GM18951 (cell line): Measurements from ENCODE around the gene LMAN1L.
A peak's percentile ranks its signal among the peaks of the same experiment; 100 is the strongest.

ENCODE experiments used
- POLR2A ChIP-seq: IDR thresholded peaks from 4 replicates; pipeline ENCODE4 v1.6.1; 2011; ENCODE audit warnings: mild to moderate bottlenecking; ENCODE audit not compliant: insufficient read length, insufficient read depth; ENCODE audit errors: extremely low read depth
- in situ Hi-C: fragments of 300-500 bp; cut with MboI; formaldehyde crosslinking; loops from one replicate; pipeline ENCODE4 v1.12.0; 2022; ENCODE audit warnings: low sequenced_read_pairs, mixed read lengths, inconsistent platforms; ENCODE audit not compliant: unreplicated experiment

The LMAN1L gene

DNA sequence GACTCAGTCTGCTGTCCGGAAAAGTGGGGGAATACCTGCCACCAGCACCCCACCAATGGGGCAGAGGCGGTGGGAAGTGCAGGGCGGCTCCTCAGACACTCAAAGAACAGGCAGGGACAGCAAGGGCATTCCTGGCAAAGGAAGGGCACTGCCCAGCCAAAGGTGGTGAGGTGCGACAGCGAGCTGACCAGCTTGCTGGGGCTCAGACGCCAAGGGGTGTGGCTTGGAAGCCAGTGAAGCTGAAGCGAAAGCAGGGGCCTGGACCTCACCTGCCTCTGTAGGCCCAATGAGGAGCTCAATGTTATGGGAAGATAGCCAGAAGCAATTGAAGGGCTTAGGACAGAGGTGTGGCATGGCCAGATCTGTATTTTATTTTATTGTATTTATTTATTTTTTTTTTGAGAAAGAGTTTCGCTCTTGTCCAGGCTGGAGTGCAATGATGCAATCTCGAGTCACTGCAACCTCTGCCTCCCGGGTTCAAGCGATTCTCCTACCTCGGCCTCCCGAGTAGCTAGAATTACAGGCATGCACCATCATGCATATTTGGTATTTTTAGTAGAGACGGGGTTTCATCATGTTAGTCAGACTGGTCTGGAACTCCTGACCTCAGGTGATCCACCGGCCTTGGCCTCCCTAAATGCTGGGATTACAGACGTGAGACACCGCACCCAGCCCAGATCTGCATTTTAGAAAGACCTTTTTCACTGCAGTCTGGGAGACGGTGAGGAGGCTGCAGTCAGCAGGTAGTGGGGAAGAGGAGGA is 4.4 kb upstream of the LMAN1L start:
- TF ChIP-seq POLR2A: no peak
- in situ Hi-C loops: loop anchor here (5.0 kb wide), 1 partner anchor 36 kb away; no protein-coding TSS in a partner anchor

DNA sequence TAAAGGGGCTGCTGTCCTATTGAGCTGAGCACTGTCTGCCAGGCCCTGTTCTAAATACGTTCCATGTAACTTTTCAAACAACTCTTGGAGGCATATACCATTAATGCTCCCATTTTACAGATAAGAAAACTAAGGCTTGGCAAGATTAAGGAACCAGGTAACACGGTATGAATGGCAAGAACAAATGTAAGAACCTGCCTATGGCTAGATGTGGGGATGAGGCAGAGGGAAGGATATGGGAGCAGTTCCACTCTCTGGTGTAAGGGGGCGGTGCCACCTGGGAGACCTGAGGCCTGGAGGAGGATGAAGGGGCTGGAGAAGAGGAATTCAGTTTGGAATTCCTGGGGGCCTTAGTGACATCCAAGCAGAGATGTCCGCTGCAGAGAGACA is 3.8 kb upstream of the LMAN1L start:
- in situ Hi-C loops: loop anchor here (5.0 kb wide), 1 partner anchor 37 kb away; no protein-coding TSS in a partner anchor
- no peak for TF ChIP-seq POLR2A

DNA sequence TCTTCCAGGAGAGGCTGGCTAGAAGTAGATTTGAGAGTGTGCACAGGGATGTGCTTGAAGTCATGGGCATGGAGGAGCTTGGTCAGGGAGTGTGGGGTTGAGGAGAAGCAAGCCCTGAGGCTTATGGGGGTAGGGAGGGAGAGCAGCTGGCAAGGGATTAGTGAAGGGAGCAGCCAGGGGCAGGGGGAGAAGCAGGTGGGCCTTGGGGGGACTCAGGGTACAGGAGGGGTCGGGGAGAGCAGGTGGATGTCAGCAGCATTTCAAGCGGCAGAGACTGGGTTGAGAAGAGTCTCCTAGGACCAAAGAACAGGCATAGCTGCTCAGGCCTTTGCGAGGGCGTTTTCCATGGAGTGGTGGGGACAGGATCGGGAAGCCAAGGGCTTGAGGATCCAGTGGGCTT is 3.4 kb upstream of the LMAN1L start:
- TF ChIP-seq POLR2A: no peak
- in situ Hi-C loops: loop anchor here (5.0 kb wide), 1 partner anchor 37 kb away; no protein-coding TSS in a partner anchor

DNA sequence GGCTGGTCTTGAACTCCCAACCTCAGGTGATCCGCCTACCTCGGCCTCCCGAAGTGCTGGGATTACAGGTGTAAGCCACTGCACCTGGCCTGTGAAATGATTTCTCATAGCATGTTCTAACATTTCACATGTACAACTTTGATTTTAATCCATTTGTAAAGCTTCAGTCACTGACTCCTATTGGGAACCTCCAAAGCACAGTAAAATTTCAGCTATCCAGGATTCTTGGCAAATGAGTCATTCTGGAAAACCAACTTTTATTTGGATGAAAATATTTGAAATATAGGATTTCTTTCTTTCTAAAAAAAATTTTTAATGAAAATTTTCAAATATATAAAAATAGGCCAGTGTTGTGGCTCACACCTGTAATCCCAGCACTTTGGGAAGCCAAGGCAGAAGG is 2.7 kb upstream of the LMAN1L start:
- no peak for TF ChIP-seq POLR2A

DNA sequence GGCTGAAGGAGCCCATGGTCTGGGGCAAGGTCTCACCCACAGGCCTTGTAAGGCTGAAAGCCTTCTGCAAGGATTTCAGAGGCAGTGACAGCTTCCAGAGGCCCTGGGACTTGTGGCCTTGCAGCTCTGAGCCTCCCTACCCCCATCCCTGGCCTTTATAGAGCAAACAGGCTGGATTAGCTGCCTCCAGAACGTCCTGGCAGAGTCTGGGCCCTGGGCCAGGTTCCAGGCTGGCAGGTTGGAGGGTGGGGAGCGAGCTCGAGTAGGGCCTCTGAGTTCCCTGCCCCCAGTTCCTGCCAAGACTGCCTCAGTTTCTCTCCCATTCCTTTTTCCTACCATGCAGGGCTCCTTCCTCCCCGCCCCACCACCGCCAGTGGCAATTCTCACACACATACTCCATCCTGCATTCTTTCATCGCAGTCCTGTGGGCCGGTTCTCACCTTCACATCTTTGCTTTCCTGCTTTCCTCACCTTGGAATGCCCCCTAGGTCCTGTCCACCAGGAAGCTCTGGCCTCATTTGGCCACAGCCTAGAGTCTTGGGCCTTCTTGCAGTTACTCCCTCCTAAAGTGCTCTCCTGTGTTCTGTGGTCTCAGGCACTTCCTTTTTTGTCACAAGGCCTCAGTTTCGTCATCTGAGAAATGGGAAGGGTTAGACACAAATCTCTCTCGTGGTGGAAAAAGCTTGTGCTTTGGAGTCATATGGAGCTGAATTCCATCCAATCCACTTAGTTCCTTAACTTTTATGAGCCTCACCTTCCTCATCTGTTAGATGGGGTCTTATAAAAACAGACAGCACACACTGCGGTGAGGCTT is 2.7 kb downstream of the LMAN1L start:
- no peak for TF ChIP-seq POLR2A
- in situ Hi-C loops: no loop called here

More for the DNA sequence above, 2.7 kb upstream of the LMAN1L start:
- in situ Hi-C loops: loop anchor here (5.0 kb wide), 1 partner anchor 38 kb away; no protein-coding TSS in a partner anchor

DNA sequence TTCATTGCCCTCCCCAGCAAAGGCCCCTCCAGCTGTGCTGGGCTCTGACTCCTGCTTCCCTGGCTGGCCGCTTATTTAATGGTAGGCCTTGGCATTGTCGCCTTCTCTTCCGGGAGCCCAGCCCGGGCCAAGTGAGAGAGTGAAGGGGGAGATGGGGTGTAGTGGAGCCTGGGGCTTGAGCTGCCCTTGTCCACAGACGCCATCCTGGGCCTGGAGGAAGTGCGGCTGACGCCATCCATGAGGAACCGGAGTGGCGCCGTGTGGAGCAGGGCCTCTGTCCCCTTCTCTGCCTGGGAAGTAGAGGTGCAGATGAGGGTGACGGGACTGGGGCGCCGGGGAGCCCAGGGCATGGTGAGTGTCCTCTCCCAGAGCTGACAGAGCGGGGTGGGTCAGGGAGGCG is 3.3 kb downstream of the LMAN1L start:
- TF ChIP-seq POLR2A: no peak
- in situ Hi-C loops: no loop called here

DNA sequence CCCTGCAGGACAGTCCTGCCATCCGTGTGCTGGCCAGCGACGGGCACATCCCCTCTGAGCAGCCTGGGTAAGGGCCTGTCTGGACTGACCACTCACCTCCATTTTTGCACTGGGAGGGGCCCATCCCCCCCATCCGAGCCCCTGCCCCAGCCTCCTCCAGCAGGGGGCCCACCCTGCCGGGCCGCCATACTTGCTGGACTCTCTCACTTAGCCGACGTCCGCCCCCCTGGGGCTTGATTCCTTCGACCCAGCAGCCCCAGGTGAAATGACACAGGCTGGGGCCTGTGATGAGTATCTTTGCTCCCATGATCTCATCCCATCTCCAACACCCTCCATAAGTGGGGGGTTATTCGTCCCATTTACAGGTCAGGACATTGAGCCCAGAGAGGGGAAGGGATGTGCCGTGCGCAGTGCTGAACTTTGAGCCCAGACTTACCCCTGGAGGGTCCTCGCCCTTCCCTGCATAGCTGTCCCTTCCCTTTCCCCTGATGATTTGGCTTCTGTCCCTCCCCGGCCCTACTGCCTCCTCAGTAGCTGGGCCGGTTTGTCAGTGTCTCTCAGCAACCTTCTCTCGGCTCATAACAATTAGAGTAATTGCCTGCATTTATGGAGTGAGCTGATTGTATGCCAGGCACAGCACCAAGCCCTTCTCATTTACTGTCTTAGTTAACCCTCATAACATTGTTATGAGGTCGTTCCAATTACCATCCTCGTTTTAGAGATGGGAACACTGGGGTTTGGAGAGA is 4.2 kb downstream of the LMAN1L start:
- in situ Hi-C loops: no loop called here

DNA sequence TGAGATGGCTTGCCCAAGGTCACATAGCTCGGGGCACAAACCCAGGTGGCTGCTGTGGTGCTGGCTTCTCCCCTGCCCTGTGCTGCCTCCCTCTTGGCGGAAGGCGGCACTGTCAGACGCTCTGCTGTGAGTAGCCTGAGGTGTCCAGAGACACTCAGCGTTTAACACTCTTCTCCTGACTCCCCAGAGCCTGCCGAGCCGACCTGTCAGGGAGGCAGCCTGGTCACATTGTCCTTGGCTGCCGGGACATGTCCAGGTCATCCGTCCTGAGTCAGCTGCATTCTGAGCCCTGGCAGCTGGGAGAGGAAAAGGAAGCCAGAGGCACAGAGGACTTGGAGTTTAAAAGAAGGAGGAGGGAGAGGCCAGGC is 4.7 kb downstream of the LMAN1L start:
- TF ChIP-seq POLR2A: no peak
- in situ Hi-C loops: no loop called here

More for the DNA sequence above, 4.2 kb downstream of the LMAN1L start:
- no peak for TF ChIP-seq POLR2A

DNA sequence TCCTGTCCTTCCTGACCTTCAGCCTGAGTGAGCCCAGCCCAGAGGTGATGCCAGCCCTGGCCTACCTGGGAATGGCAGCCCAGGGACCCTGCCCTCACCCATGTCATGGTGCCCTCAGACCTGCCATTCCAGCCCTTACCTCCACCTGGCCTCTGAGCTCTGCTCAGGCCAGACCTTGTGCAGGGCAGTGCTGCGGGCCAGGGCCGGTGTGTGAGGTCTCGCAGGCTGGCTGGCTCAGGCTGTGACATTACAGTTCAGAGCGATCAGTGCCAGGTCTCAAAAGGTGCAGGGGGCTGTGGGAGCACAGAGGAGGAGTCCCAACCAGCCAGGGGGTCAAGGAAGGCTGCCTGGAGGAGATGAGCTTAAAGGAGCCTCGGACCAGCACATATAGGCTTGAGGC is 7.4 kb downstream of the LMAN1L start:
- no peak for TF ChIP-seq POLR2A
- in situ Hi-C loops: no loop called here

DNA sequence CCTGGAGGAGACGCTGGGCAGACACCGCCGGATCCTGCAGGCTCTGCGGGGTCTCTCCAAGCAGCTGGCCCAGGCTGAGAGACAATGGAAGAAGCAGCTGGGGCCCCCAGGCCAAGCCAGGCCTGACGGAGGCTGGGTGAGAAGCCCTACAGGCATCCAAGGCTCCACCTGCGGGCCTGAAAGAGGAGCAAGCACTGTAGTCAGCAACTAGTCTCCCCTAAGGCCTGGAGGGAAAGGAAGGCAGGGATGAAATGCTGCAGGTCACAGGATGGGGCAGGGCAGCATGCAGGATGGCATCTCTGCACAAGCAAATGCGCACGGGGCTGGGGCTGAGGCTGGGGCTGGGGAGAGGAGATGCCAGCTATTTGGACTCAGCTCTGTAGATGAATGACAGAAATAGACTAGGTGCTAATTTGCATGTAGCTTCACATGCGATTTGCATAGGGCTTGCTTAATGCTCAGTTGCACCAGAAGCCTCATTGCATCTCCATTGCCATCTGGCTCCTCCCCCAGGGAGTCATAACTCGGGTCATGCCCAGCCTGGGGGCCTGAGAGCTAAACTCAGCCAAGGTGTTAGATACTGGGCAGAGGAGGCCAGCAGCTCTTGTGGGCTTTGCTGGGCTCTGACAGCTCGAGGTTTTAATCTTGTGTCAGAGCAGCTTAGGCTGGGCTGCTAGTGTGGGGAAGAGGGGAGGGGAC is 8.6 kb downstream of the LMAN1L start:
- TF ChIP-seq POLR2A: peak; percentile 27
- in situ Hi-C loops: no loop called here

DNA sequence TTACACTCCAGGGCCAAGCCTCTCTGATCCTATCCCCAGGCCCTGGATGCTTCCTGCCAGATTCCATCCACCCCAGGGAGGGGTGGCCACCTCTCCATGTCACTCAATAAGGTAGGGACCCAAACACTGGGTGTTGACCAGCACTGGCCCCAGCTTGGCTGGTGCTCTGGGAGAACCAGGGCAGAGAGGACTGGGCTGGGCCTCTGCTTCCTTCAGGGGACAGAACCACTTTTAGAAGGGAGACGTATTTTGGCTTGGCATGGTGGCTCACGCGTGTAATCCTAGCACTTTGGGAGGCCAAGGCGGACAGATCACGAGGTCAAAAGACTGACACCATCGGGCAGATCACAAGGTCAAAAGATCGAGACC is 9.1 kb downstream of the LMAN1L start:
- in situ Hi-C loops: no loop called here
- TF ChIP-seq POLR2A: no peak

DNA sequence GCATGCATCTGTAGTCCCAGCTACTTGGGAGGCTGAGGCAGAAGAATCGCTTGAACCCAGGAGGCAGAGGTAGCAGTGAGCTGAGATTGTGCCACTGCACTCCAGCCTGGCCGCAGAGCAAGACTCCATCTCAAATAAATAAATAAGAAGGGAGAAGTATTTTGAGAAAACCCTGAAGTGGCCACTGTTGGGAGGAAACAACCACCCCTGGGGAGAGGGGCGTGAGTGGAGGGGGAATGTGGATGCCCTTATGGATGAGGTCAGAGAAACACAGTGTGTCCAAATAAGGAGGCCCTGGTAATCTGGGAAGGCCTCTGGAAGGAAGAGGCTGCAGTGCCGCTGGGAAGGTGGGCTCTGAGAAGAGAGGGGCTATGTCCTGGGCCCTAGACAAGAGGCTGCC is 9.6 kb downstream of the LMAN1L start:
- in situ Hi-C loops: no loop called here
- TF ChIP-seq POLR2A: no peak

DNA sequence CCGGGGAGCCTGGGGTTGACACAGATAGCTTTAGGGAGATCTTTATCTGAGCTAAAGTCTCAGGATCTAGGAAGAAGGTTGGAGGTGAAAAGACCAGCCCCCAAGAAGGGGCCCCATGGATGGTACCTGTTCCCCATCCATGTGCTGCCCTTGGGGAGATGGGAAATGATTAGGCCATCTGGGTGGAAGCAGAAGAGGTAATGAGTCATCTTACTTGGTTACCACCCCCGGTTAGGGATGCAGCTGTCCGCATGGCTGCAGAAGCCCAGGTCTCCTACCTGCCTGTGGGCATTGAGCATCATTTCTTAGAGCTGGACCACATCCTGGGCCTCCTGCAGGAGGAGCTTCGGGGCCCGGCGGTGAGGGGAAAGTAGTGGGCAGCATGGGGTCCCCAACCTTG is 10.7 kb downstream of the LMAN1L start:
- TF ChIP-seq POLR2A: no peak
- in situ Hi-C loops: no loop called here
